B cell (primary cell): ENCODE results near the gene IL13RA1. TPM values are rescaled to one million over a fixed set of nuclear protein-coding genes. Genes with fewer than 3 reads are reported as not detected.

Experiments used
- ATAC-seq: fragments of 200-7000 bp; cut with Tn5 transposase; one replicate; pipeline ENCODE4 v1.10.0; 2021; ENCODE audit warnings: low read depth, mild to moderate bottlenecking, moderate number of reproducible peaks, moderate library complexity
- CTCF ChIA-PET: fragments of 350-600 bp; sonication (Branson Sonifier 250); formaldehyde crosslinking; loops from one replicate; lab custom pipeline; 2021; ENCODE audit warnings: antibody characterized with exemption, inconsistent platforms; lab: Charles Lee
- POLR2A ChIA-PET: fragments of 350-600 bp; sonication (Branson Sonifier 250); formaldehyde crosslinking; loops from one replicate; lab custom pipeline; 2021; ENCODE audit warnings: antibody characterized with exemption; lab: Charles Lee
- DNase-seq: peaks from one replicate; pipeline ENCODE4 v3.0.0; 2013
- H2AFZ ChIP-seq: 2 replicates; pipeline ENCODE4 v1.6.1; 2012; ENCODE audit warnings: mild to moderate bottlenecking, low read depth, low read length; ENCODE audit not compliant: insufficient read depth, poor library complexity, severe bottlenecking
- H3K27ac ChIP-seq, 2 donors: 1 replicate in 1 of 2; 2 replicates in 1 of 2; pipeline ENCODE4 v1.5.1; 2012 to 2013; ENCODE audit warnings: low read length in 2 of 2, mild to moderate bottlenecking in 2 of 2, moderate library complexity in 1 of 2
- H3K27me3 ChIP-seq, 4 experiments: fragments of 200-600 bp in 1 of 4; sonication (generic) in 1 of 4; replicated peaks in 1 of 4; 1 replicate in 2 of 4; 2 replicates in 2 of 4; pipeline versions ENCODE4 v1.6.1 to v1.7.0; 2013 to 2016; ENCODE audit warnings: low read length in 3 of 4, mild to moderate bottlenecking in 2 of 4, mixed read lengths in 1 of 4, moderate library complexity in 1 of 4; ENCODE audit not compliant: insufficient read depth in 4 of 4, control insufficient read depth in 3 of 4; ENCODE audit errors: control extremely low read depth in 1 of 4
- H3K36me3 ChIP-seq, 2 experiments: replicated peaks in 1 of 2; 1 replicate in 1 of 2; 2 replicates in 1 of 2; pipeline versions ENCODE4 v1.6.1 to v1.7.1; 2013; ENCODE audit warnings: low read length in 1 of 2; ENCODE audit not compliant: insufficient read depth in 2 of 2, control insufficient read depth in 1 of 2; ENCODE audit errors: control extremely low read depth in 1 of 2, extremely low read depth in 1 of 2
- H3K4me1 ChIP-seq, 2 donors: fragments of 200-600 bp in 1 of 2; sonication (generic) in 1 of 2; 1 replicate in 1 of 2; 2 replicates in 1 of 2; pipeline versions ENCODE4 v1.5.1 to v1.6.1; 2013 to 2017; ENCODE audit warnings: low read length in 2 of 2; ENCODE audit not compliant: control insufficient read depth in 2 of 2, insufficient read depth in 2 of 2
- H3K4me2 ChIP-seq: replicated peaks from 2 replicates; pipeline ENCODE3; 2012; ENCODE audit warnings: mild to moderate bottlenecking, low read depth, low read length; ENCODE audit not compliant: poor library complexity, severe bottlenecking
- H3K4me3 ChIP-seq, 5 experiments: fragments of 200-600 bp in 1 of 5; sonication (generic) in 1 of 5; 1 replicate in 3 of 5; 2 replicates in 2 of 5; pipeline versions ENCODE4 v1.5.1 to v1.7.0; 2011 to 2016; ENCODE audit warnings: low read length in 4 of 5, mild to moderate bottlenecking in 4 of 5, low read depth in 2 of 5, control low read depth in 1 of 5, moderate library complexity in 1 of 5; ENCODE audit not compliant: insufficient read depth in 1 of 5; ENCODE audit errors: control extremely low read depth in 1 of 5, extremely low read depth in 1 of 5
- H3K79me2 ChIP-seq: fragments of 200-600 bp; sonication (generic); one replicate; pipeline ENCODE4 v1.6.0; 2016; ENCODE audit warnings: low read length; ENCODE audit not compliant: control insufficient read depth, insufficient read depth
- H3K9ac ChIP-seq: fragments of 200-600 bp; sonication (generic); 2 replicates; pipeline ENCODE4 v1.6.1; 2017; ENCODE audit warnings: mild to moderate bottlenecking, low read length, moderate library complexity
- H3K9me3 ChIP-seq, 3 donors: one replicate each; pipeline versions ENCODE4 v1.6.1 to v1.7.1; 2013; ENCODE audit warnings: low read length in 2 of 3; ENCODE audit not compliant: control insufficient read depth in 2 of 3, insufficient read depth in 1 of 3; ENCODE audit errors: control extremely low read depth in 1 of 3
- H4K20me1 ChIP-seq: 2 replicates; pipeline ENCODE4 v1.6.0; 2012; ENCODE audit warnings: mild to moderate bottlenecking, low read length; ENCODE audit not compliant: insufficient read depth, control insufficient read depth, poor library complexity, severe bottlenecking
- H3K27ac Mint-ChIP-seq: one replicate; pipeline ENCODE4 v1.8.0; 2021; ENCODE audit warnings: mixed read lengths
- H3K27me3 Mint-ChIP-seq: one replicate; pipeline ENCODE4 v1.8.0; 2021; ENCODE audit warnings: mixed read lengths
- H3K4me1 Mint-ChIP-seq: one replicate; pipeline ENCODE4 v1.8.0; 2021; ENCODE audit warnings: mixed read lengths
- H3K4me3 Mint-ChIP-seq: one replicate; pipeline ENCODE4 v1.8.0; 2021; ENCODE audit warnings: mixed read lengths
- H3K9me3 Mint-ChIP-seq: one replicate; pipeline ENCODE4 v1.8.0; 2022; ENCODE audit warnings: mixed read lengths; ENCODE audit not compliant: insufficient read depth
- CTCF ChIP-seq: fragments of 200-600 bp; IDR thresholded peaks from one replicate; pipeline ENCODE4 v1.8.0; 2022; ENCODE audit warnings: antibody characterized with exemption, mild to moderate bottlenecking
- EZH2 ChIP-seq: IDR thresholded peaks from 2 replicates; pipeline ENCODE4 v1.6.1; 2012; ENCODE audit warnings: borderline replicate concordance, low read depth, mild to moderate bottlenecking, moderate library complexity, low read length; ENCODE audit not compliant: insufficient read depth, poor library complexity, severe bottlenecking
- WGBS: methylation state at CpG from one replicate; pipeline ENCODE4 v1.1.5; 2013; ENCODE audit warnings: missing lambda C conversion rate; ENCODE audit not compliant: insufficient coverage; 5-methylcytosine and 5-hydroxymethylcytosine counted together
- intact Hi-C: fragments of 100-400 bp; cut with micrococcal nuclease; formaldehyde crosslinking; loops from one replicate; pipeline ENCODE4 v1.10.0; 2022
- polyA plus RNA-seq: library from polyadenylated mRNA; depleted of rRNA; stranded (reverse); fragments of >200 nt; gene quantifications from 2 replicates; pipeline ENCODE4 v1.2.3, GENCODE V29; 2012
- total RNA-seq, 2 donors: library from RNA; stranded (reverse); fragments of 120-200 nt in 1 of 2; gene quantifications; 1 replicate in 1 of 2; 2 replicates in 1 of 2; pipeline versions ENCODE4 v1.2.3 to v1.2.4, GENCODE V29; 2013 to 2022

IL13RA1 gene
- total and polyA plus RNA-seq, 2 donors (not counting 1 experiment from before 2014, with no cell fraction given): 9.2 to 36.1 TPM

- intact Hi-C loops: no loop called here
- TF ChIP-seq CTCF (no peak), EZH2 (no peak)
- Histone ChIP-seq H3K27ac (no peak overlapping the region), H3K4me1 (peaks cover 30 to 31% of the 10 kb centered on the region in 2 donors), H2AFZ (peak overlapping the region; percentile 38), H3K4me2 (peak overlapping the region; percentile 92), H3K27me3 (peaks cover 0 to 53% (median 27%) of the 10 kb centered on the region in 4 experiments), H3K9me3 (no peaks in the 10 kb centered on the region), H3K9ac (peak overlapping the region; percentile 57), H3K4me3 (peak overlapping the region in 4 of 5 experiments; percentile 22 to 50 (median 42)), H3K36me3 (no peaks in the 10 kb centered on the region), H4K20me1 (no peaks in the 10 kb centered on the region), H3K79me2 (no peaks in the 10 kb centered on the region)
- Mint-ChIP-seq H3K9me3 (no peaks in the 10 kb centered on the region), H3K27ac (no peak overlapping the region), H3K27me3 (peaks cover 48% of the 10 kb centered on the region), H3K4me1 (peaks cover 28% of the 10 kb centered on the region), H3K4me3 (peak overlapping the region; percentile 85)
- ATAC-seq (no peak), DNase-seq (peak; percentile 25)
- ChIA-PET CTCF (interaction anchor here (0.6 to 2.0 kb wide), 6 partner anchors 9 to 407 kb away, joined by 4 to 6 read pairs (median 5); no protein-coding TSS in a partner anchor), POLR2A (no interaction called here)
- WGBS: 0% methylated on average over 6 of the region's 22 CpGs
Observed at GRCh38 chrX:118824173-118824730, 96.8 kb downstream of the IL13RA1 start.

GRCh38 chrX:118825227-118825626, 97.8 kb downstream of the IL13RA1 start:
- intact Hi-C loops: no loop called here
- H3K27me3 ChIP-seq: peaks cover 0 to 53% (median 29%) of the 10 kb centered on the region in 4 experiments
- Mint-ChIP-seq H3K9me3 (no peaks in the 10 kb centered on the region), H3K4me3 (peak overlapping the region; percentile 59), H3K4me1 (peaks cover 28% of the 10 kb centered on the region), H3K27ac (no peak overlapping the region), H3K27me3 (peaks cover 52% of the 10 kb centered on the region)
- H3K27ac ChIP-seq: no peak overlapping the region
- ChIA-PET CTCF (interaction anchor here (0.8 to 2.0 kb wide), 3 partner anchors 14 to 17 kb away, joined by 3 to 6 read pairs (median 5); no protein-coding TSS in a partner anchor), POLR2A (no interaction called here)
- peak overlapping the region; percentile 92 for H3K4me2 ChIP-seq
- no peak overlapping the region for H2AFZ ChIP-seq
- no peaks in the 10 kb centered on the region for H3K79me2 ChIP-seq
- H3K4me1 ChIP-seq: peaks cover 30 to 31% of the 10 kb centered on the region in 2 donors
- H3K9ac ChIP-seq: no peak overlapping the region
- H3K9me3 ChIP-seq: no peaks in the 10 kb centered on the region
- H4K20me1 ChIP-seq: no peaks in the 10 kb centered on the region
- no peaks in the 10 kb centered on the region for H3K36me3 ChIP-seq
- no peak overlapping the region for H3K4me3 ChIP-seq
- 11% methylated on average over 11 of the region's 16 CpGs for WGBS
- ATAC-seq (no peak), DNase-seq (peak; percentile 22)
- TF ChIP-seq CTCF (no peak), EZH2 (no peak)
